Activated CD8-positive, alpha-beta memory T cell treated with anti-CD3 and anti-CD28 coated beads for 4 hours (primary cell): ENCODE measurements around the gene FBXO7.
"Not testable (repeated sequence)": the region's sequence is repeated elsewhere in the genome, so short reads cannot be mapped to it uniquely, and the experiment has no call there.

Experiments
- DNase-seq, 2 donors: peaks; one replicate each; pipeline ENCODE4 v3.0.0-alpha.2; 2020; ENCODE audit warnings: low read depth in 2 of 2

Gene FBXO7

DNA sequence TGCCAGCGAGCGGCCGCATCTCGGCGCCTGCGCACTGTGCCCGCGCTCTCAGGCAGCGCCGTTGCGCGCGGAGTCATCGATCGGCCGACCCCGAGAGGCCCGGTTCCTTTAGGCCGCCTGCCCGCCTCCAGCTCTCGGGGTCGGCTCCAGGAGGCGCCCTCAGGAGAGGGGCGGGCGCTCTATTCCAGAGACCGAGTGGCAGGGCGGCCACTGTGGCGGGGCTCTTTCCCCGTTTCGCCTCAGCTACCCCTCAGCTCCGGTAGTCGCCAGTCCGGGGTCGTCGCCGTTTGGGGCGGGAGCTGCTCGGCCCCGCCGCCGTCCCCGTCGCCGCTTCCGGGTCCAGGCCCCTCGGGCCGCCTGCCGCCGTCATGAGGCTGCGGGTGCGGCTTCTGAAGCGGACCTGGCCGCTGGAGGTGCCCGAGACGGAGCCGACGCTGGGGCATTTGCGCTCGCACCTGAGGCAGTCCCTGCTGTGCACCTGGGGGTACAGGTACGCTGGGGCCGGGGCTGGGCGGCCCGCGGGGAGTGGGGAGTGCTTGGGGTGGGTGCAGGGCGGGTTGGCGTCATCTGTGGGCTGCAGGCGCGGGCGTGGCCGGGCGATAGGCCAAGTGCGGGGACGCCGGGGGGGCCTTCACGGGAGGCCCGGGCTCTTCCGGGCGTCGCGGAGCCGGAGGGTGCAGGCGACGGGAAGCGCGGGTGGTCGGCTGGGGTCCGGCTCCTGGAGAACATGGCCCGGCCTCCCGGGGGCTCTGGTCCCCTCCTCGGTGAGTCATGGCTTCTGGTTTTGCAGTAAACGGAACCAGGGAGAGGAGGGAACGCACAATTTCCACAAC is at the start of gene FBXO7:
Gene FBXO7, plus strand, starts transcription at position 177 of the 833 bp plus-strand sequence. Its CDS starts 192 bp downstream, at position 369.
- DNase-seq = peak; percentile 66 to 72

DNA sequence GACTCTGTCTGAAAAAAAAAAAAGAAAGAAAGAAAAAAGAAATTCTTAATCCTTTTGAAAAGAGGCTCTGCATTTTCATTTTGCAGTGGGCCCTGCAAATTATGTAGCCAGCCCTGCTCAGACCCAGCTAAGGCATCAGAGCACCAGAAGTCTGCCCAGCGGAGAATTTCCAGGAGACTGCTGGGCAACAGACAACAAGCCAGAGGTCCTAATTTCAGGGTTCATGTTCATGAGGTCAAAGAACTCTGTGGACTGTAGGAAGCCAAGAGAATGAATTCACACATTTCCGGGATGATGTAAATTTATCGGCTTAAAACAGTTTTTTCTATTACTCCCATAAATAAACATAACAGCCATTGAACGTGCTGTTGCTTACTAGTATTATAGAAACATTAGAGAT is 47.7 kb upstream of the FBXO7 start:
- DNase-seq = no peak

DNA sequence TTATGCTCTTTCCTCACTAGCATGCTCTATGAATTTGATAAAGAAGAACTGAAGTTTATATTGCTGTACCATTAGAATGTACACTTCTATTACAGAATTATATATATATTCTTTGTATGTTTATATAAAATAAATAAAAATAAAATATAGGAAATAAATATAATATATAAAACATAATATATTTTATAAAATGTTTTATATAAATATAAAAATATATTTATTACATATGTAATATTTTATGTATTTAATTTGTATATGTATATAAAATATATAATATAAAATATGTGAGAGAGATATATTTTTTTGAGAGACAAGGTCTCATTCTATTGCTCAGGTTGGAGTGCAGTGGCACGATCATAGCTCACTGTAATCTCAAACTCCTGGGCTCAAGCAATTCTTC is 44.3 kb upstream of the FBXO7 start:
- DNase-seq = no peak

DNA sequence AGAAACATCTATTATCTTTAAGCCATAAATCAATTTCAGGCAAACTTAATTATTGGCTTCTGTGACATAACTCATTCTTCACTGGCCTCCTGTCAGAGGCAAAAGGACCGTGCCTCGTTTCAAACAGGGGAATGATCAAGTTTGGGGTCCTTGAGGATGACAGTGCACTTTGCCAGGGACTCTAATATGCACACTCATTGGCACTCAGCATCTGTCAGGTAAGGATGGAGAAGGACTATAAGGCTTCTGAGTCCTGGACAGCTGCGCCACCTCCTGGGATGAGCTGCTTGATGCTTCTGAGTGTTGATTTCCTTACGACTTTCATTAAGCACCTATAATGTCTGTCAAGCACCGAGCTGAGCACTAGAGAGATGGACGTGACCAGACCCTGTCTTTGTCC is 30.5 kb upstream of the FBXO7 start:
- DNase-seq = no peak

DNA sequence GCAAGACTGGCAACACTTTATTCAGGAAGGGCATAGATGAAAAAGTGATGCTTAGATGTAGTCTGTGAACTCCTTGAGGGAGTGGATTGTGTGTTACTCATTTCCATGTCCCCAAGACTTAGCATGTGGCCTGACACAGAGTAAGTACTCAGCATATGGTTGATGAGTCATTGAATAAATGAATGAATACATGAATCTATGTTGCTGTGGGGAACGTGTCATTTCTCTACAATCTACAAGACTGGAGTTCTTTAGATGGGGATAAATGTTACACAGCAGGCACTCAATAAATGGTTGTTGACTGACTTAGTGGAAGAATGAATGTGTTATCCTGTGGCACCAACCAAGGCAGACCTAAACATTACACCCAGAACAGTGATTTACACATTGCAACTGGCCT is 28.3 kb upstream of the FBXO7 start:
- DNase-seq = no peak

DNA sequence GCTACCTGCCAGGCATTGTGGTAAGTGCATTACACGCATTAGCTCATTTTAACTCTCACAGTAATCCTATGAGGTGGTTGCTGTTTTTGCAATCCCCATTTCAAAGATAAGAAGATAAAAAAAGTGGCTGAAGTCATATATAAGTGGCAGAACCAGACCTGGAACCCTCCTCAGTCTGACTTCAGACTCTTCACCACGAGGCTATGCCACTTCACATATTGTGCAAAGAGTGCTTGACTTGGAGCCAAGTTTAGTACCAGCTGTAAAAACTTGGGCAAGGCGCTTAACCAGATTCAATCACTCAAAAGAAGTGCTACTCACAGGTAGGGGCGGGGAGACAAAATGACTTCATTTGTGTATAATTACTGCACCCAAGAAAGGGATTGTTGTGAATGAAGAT is 25.6 kb upstream of the FBXO7 start:
- DNase-seq = no peak

DNA sequence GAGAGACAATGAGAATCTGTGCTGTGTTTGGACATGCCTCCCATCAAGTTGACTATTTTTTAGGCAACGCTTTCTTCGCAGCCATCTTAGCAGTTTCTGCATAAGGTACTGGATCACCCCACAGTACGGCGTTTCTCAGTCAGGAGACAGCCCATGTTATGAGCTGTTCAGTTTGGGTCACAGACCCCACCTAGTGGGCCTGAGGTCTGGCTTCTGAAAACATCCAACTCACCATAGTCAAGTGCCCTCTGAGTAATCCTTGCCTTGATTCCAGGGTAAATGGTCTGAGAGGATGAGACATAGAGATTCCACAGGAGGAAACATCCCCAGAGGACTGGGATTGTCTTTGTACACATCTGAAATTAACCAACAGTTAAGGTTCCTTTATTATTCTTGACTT is 17.6 kb upstream of the FBXO7 start:
- DNase-seq = no peak

DNA sequence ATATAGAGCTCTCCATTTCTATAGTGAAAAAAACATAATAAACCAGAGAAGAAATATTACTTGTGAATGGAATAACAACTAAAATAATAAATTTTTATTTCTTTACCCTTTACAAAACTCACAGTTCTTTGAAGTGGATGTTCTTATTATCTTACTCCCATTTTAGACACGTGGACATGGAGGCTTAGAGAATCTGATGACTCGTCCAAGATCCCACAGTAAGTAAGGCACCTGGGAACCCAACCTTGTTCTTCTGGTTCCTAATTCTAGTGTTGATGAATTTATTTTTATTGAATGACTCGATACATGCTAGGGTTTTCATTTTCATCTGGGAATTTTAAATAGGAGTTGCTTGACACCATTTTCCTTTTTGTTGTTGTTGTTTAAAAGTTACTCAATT is 12.2 kb upstream of the FBXO7 start:
- DNase-seq = no peak

DNA sequence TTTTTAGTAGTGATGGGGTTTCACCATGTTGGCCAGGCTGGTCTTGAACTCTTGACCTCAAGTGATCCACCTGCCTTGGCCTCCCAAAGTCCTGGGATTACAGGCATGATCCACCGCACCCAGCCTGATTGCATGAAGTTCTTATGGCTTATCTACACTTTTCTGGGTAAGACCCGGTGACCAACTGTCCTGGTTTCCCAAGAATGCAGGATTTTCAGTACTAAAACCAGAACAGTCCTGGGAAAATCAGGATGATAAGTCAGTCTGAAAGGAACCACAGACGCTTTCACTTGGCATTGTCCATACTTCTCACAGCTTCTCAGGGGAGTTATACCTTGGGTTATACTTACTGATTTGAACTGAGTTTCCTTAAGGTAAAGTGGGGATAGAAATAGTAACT is 8.9 kb upstream of the FBXO7 start:
- DNase-seq = no peak

DNA sequence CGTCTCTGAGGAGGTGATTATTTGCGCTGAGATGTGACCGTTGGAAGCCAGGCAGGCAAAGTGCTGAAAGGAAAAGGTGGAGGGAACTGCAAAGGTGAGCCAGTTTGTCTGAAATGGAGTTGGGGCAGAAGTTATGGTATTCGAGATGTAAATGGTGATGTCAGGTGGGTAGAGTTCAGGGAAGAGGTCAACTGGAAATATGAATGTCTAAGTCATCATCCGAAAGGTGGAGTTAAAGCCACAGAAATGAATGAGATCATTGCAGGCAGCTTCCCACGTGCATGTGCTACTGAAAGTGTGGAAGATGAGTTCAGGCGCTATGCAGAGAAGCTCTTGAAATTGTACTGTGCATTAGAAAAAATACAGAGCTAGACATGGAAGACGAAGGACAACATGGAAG is 8.1 kb upstream of the FBXO7 start:
- no peak for DNase-seq

DNA sequence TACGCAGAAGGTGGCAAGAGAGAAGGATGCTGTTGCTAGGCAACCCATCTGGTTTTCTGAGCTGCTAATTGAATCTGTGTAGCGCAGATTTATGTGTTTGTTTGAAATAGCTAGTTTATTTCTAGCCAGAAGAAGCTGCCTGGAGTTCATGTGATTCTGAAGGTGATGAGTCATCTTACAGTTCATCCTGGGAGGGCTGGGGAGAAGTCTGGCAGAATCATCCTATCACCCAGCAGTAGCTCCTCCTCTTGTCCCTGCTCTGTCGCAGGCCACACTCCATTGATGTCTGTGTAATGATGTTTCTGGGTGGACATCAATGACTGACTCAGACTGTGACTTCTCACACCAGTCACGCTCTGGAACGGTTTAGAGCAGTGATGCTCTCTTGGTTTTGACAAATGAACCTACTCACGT is 4.8 kb upstream of the FBXO7 start:
- DNase-seq = no peak

DNA sequence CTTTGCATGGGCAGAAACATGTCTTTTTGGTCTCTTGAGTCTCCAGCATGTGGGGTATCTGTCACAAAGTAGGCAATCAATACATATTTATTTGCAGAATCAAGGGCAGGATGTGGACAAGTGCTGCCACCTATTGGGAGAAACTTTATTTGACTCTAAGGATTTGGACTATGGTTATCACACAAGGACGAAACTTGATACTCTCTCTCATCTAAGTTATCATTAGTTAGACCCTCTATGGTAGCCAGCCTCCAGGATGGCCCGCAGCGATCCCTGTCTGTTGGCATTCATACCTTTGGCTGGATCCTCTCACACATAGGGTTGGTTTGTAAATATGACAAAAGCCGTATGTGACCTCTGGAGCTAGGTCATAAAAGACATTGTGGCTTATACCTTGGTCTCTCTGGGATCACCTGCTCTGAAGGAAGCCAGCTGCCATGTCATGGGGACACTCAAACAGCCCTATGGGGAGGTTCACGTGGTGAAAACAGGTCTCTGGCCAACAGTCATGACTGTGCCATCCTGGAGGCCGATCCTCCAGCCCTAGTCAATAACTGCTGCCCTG is 1.1 kb upstream of the FBXO7 start:
- no peak for DNase-seq

DNA sequence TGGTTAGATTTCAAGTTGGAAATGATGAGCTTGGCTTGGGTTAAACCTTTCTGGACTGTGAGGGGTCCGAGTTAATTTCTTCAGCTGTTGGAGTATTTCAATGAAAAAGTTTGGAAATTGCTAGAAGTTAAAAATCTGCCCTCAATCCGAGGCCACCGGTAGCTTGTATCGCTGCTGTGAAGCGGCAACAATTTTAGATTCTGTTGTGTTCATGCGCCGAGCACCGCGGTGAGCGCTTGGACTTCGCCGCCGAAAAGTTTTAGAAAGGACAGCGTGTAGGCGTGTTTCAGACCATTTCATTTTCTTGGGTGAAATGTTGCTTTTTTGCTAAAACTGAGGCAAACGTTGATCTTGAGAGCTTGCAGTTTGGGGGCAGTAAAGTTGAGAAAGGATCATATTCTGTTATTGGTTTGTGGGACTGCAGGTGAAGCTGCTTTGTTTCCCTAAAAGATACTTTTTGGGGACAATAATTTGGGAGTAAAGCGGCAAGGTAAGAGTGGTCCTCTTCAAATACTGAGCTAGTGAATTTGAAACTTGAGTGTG is 928 bp downstream of the FBXO7 start:
- no peak for DNase-seq

DNA sequence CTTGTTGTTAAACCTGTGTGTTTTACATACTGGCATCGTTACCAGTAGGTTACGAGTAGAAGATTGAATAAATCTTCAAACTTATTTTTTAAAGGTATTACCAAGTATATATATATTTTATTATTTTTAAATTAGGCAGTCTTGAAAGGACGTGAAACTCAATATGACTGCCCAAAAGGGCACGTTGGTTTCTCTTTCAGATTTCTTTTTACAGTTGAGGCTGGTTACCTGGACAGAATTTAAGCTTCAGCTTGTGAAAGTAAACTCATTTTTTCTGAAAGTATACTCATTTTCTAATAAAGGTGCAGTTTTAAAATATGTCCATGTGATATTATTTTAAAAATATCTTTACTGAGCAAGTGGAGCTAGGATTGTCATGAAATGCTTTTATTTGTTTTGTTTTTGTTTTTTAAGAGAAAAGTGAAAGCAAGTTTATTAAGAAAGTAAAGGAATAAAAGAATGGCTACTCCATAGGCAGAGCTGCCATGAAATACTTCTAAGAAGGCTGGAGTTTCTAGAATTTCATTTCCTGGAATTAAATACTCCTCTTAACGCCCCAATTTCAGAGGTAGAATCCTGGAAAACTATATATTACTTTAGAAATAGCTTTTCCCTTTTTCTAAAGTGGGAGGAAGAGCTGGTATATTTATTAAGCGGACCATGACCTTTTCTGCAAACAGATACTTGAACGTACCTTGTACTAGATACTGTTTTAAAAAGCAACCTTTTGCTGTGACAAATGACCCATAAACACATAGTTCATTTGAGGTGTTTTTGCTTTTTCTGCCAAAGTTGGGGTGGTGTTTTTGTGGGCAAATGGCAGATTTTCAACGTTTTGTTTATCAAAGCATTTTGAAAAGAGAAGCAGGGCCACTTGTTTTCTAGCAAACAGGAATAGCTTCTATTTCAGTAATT is 1.9 kb downstream of the FBXO7 start:
- no peak for DNase-seq

DNA sequence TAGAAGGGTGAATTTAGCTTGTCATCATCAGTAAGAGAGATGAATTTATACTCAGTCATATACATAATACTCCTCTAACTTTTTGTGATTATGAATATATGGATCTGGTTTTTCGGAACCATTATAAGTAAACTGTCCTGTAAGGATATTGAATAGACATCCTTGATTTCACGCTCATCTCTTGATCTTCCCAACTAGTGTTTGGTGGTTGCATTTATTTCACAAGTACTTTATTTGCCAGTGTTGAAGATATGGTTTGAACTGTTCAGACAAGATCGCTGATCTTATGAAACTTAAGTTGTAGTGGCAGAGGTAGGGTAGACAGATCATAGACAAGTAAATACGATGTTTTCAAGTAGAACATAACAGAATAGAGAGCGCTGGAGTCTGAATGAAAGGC is 3.0 kb downstream of the FBXO7 start:
- no peak for DNase-seq

DNA sequence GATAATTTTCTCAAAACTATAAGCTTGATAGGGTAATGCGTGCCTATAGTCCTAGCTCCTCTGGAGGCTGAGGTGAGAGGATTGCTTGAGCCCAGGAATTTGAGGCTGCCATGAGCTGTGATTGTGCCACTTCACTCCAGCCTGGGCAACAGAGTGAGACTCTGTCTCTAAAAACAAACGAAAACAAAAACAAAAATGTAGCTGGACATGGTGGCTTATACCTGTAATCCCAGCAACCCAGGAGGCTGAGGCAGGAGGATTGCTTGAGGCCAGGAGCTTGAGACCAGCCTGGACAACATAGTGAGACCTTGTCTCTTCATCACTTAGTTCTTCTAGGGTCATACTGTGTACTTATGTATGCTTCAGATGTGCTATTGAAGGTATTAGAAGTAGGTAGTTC is 3.9 kb downstream of the FBXO7 start:
- DNase-seq = not testable (repeated sequence)

DNA sequence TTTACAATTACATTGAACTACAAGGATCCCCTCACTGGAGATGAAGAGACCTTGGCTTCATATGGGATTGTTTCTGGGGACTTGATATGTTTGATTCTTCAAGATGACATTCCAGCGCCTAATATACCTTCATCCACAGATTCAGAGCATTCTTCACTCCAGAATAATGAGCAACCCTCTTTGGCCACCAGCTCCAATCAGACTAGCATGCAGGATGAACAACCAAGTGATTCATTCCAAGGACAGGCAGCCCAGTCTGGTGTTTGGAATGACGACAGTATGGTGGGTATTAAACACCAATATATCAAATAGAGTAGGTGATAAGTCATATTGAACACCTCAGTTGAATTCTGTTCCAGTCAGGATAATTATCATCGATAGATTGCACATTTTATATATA is 4.4 kb downstream of the FBXO7 start:
- DNase-seq = no peak

DNA sequence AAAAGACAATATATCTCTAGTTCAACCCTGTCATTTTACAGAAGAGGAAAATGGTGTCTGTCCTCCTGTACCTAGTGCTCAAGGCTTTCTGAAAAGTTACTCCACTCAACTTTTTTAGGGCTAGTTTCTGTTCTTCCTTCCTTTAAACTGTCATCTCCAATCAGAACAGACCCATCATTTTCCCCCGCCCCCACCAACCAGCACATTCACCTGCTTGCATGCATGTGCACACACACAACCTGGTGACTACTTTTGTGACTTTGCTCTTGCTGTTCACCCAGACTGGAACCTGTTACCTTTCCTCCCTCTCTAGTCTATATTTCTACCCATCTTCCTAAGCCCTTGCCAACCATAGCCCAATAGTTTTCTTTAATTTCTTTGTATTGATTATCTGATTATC is 5.6 kb downstream of the FBXO7 start:
- no peak for DNase-seq

DNA sequence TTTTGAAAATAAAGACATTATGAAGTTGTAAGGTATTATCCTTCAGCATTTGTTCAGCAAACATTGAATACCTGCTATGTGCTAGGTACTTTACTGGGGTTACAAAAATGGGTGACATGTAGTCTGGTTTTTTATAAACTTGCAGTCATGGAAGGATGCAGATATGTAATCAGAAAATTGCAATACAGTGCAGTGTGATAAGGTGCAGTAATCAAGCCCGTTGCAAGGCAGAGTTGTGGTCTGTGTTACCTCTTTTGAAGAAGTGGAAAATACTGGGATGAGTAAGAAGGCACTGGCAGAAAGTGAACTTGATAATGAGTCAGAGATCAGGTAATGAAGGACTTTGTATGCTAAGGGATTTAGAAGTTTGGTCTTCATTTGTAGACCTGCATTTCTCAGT is 8.1 kb downstream of the FBXO7 start:
- no peak for DNase-seq

DNA sequence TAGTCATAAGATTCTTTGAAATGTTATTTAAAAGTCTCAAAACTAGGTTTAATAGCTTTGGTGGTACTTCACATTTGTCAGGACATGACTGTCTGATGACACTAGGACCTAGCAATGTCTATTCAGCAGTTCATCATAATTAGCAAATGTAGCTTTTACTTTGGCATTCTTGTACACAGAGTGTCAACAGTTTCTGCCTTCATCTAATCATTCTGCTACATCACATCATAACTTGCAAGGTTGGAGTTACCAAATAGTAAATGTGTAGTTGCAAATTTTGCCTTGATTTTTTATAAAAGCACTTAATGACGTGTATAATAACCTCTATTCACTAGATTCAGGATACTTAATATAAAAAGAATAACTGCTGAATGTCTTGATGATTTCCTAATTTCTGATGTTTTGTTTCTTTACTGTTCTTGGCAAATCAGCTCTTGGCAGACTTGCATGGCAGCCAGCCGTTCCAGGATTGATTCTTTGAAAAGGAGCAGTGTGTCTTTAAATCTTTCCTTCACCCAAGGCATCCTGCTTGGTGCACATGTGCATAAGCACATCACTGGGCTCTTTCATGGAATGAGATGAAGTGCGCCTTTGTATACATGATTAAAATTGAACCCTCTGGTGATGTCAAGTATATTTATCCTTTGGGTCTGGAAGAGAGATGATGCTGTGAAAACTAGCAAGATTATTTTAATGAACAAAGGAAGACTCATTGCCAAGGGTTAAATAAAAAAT is 12.2 kb downstream of the FBXO7 start:
- DNase-seq = no peak

DNA sequence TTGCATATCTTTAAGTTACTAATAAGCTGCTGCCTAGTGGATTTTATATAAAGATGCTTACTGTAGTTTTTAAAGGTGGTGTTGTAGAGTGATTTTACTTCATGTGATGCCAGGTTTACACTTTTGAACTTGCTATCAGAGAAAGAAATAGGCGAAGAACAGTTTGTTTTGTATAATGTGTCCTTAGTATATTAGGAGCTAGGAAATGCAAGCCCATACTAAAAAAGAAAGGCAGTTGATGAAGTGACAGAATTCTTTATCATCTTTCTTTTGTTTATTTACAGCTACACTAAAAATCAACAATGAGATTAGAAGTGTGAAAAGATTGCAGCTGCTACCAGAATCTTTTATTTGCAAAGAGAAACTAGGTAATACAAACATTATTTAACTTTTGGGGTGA is 12.8 kb downstream of the FBXO7 start:
- DNase-seq = no peak

DNA sequence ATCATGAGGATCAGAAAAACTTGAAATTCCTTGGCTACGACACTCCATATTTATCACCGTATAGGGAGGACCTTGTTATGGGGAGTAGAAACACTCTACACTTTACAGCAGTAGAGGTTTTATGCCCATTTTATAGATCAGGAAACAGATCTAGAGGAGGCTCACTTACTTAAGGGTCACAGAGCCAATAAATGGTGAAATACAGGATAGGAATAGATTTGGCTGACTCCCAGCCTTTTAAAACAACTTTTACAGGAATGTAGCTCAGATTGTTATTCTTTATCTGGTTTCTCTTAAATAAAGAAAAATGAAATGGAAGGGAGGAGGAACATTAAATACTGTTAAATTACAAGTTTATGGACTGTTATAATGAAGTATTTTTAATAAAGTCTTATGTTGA is 14.8 kb downstream of the FBXO7 start:
- DNase-seq = no peak
